Activated B cell treated with CpG ODN at 0.5 μM for 24 hours (primary cell): ENCODE data around the gene ZHX3. TPM values are rescaled to one million over a fixed set of nuclear protein-coding genes. Genes with fewer than 3 reads are reported as not detected.

Experiments used
- ATAC-seq: fragments of 200-7000 bp; cut with Tn5 transposase; one replicate; pipeline ENCODE4 v1.10.0; 2021; ENCODE audit warnings: low read depth, mild to moderate bottlenecking, moderate library complexity
- CTCF ChIA-PET: fragments of 350-600 bp; sonication (Branson Sonifier 250); formaldehyde crosslinking; loops from one replicate; lab custom pipeline; 2021; ENCODE audit warnings: antibody characterized with exemption; lab: Charles Lee
- POLR2A ChIA-PET: fragments of 350-600 bp; sonication (Branson Sonifier 250); formaldehyde crosslinking; loops from one replicate; lab custom pipeline; 2021; ENCODE audit warnings: antibody characterized with exemption; lab: Charles Lee
- DNase-seq: peaks from one replicate; pipeline ENCODE4 v3.0.0; 2022
- H3K27ac Mint-ChIP-seq: one replicate; pipeline ENCODE4 v1.8.0; 2020; ENCODE audit warnings: mixed read lengths
- H3K27me3 Mint-ChIP-seq: one replicate; pipeline ENCODE4 v1.8.0; 2021; ENCODE audit warnings: mixed read lengths
- H3K36me3 Mint-ChIP-seq: one replicate; pipeline ENCODE4 v1.8.0; 2021; ENCODE audit warnings: low read depth, mixed read lengths
- H3K4me1 Mint-ChIP-seq: one replicate; pipeline ENCODE4 v1.8.0; 2021; ENCODE audit warnings: mixed read lengths
- H3K4me3 Mint-ChIP-seq: one replicate; pipeline ENCODE4 v1.8.0; 2020; ENCODE audit warnings: mild to moderate bottlenecking, mixed read lengths
- H3K9me3 Mint-ChIP-seq: one replicate; pipeline ENCODE4 v1.8.0; 2020; ENCODE audit warnings: mixed read lengths
- intact Hi-C: fragments of 100-400 bp; cut with micrococcal nuclease; formaldehyde crosslinking; loops from one replicate; pipeline ENCODE4 v1.15.1; 2024
- total RNA-seq: library from RNA; stranded (reverse); gene quantifications from 2 replicates; pipeline ENCODE4 v1.2.3, GENCODE V29; 2022
- TF ChIP-seq, protein P1 (sequence below): fragments of 200-600 bp; IDR thresholded peaks from one replicate; pipeline ENCODE4 v1.8.0; 2022; ENCODE audit warnings: antibody characterized with exemption, mild to moderate bottlenecking

The ZHX3 gene
- total RNA-seq, 1 donor from 2014 or later: 21.2 TPM

- Mint-ChIP-seq H3K4me1 (no peaks in the 10 kb centered on the region), H3K27ac (no peak overlapping the region), H3K36me3 (no peaks in the 10 kb centered on the region), H3K9me3 (no peaks in the 10 kb centered on the region), H3K27me3 (no peaks in the 10 kb centered on the region), H3K4me3 (no peak overlapping the region)
- intact Hi-C loops: no loop called here
- DNase-seq: no peak
- CTCF ChIA-PET: no interaction called here
- TF ChIP-seq, protein P1, sequence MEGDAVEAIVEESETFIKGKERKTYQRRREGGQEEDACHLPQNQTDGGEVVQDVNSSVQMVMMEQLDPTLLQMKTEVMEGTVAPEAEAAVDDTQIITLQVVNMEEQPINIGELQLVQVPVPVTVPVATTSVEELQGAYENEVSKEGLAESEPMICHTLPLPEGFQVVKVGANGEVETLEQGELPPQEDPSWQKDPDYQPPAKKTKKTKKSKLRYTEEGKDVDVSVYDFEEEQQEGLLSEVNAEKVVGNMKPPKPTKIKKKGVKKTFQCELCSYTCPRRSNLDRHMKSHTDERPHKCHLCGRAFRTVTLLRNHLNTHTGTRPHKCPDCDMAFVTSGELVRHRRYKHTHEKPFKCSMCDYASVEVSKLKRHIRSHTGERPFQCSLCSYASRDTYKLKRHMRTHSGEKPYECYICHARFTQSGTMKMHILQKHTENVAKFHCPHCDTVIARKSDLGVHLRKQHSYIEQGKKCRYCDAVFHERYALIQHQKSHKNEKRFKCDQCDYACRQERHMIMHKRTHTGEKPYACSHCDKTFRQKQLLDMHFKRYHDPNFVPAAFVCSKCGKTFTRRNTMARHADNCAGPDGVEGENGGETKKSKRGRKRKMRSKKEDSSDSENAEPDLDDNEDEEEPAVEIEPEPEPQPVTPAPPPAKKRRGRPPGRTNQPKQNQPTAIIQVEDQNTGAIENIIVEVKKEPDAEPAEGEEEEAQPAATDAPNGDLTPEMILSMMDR: no peak
- no peak for ATAC-seq
- POLR2A ChIA-PET: no interaction called here
These were observed 99.1 kb downstream of the ZHX3 start for GRCh38 chr20:41218466-41218865.

- Mint-ChIP-seq H3K27ac (no peak overlapping the region), H3K4me3 (no peak overlapping the region), H3K9me3 (no peaks in the 10 kb centered on the region), H3K36me3 (no peaks in the 10 kb centered on the region), H3K4me1 (no peaks in the 10 kb centered on the region), H3K27me3 (no peaks in the 10 kb centered on the region)
- TF ChIP-seq, protein P1: no peak
- ChIA-PET CTCF (no interaction called here), POLR2A (no interaction called here)
- no peak for ATAC-seq
- no peak for DNase-seq
- intact Hi-C loops: no loop called here
These were observed 100.1 kb downstream of the ZHX3 start for GRCh38 chr20:41217422-41217821.

- Mint-ChIP-seq H3K4me1 (no peaks in the 10 kb centered on the region), H3K27ac (no peak overlapping the region), H3K4me3 (no peak overlapping the region), H3K9me3 (no peaks in the 10 kb centered on the region), H3K27me3 (no peaks in the 10 kb centered on the region), H3K36me3 (no peaks in the 10 kb centered on the region)
- ATAC-seq (no peak), DNase-seq (no peak)
- CTCF ChIA-PET: no interaction called here
- intact Hi-C loops: no loop called here
- TF ChIP-seq, protein P1: no peak
- POLR2A ChIA-PET: interaction anchor here (0.7 kb wide), 1 partner anchor 62 kb away, joined by 3 read pairs; no protein-coding TSS in a partner anchor
These were observed 102.9 kb downstream of the ZHX3 start for GRCh38 chr20:41214666-41215065.

- Mint-ChIP-seq H3K27me3 (no peaks in the 10 kb centered on the region), H3K36me3 (no peaks in the 10 kb centered on the region), H3K9me3 (no peaks in the 10 kb centered on the region), H3K27ac (no peak overlapping the region), H3K4me3 (no peak overlapping the region), H3K4me1 (no peaks in the 10 kb centered on the region)
- ChIA-PET CTCF (no interaction called here), POLR2A (interaction anchor here (0.7 kb wide), 1 partner anchor 61 kb away, joined by 3 read pairs; no protein-coding TSS in a partner anchor)
- DNase-seq: no peak
- TF ChIP-seq, protein P1: no peak
- intact Hi-C loops: no loop called here
- ATAC-seq: no peak
These were observed 103.3 kb downstream of the ZHX3 start for GRCh38 chr20:41214202-41214601.

DNA sequence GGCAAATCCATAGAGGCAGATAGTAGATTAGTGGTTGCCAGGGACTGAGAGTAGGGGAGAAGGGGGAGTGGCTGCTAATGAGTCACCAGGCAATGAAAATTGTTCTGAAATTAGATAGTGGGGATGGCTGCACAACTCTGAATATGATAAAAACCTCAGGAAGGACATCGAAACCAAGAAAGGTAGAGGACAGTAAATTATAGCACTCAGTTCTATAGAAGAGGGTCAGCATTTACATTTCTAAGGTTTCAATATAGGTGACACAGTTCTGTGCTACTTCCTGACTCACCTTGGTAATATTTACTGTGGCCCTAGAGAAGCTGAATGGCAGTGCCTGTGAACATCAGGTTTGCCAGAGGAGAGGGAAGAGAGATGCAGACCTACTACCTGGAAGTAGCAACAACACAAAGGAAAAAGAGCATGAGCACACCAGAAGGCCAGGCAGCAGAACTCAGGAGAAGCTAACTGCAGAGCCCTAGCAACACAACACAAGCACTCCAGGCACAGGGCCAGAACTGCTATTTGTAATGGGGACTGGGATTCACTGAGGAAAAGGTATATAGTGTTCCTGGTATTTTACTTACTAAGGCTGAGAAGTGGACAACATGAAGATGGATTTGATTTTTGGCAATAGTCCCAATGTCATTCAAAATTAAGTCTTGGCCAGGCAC lies 104.2 kb downstream of the ZHX3 start:
- H3K4me1 Mint-ChIP-seq: no peaks in the 10 kb centered on the region
- no peak for DNase-seq
- no peaks in the 10 kb centered on the region for H3K27me3 Mint-ChIP-seq
- H3K27ac Mint-ChIP-seq: no peak overlapping the region
- no peak overlapping the region for H3K4me3 Mint-ChIP-seq
- no peaks in the 10 kb centered on the region for H3K36me3 Mint-ChIP-seq
- intact Hi-C loops: no loop called here
- TF ChIP-seq, protein P1: no peak
- ChIA-PET CTCF (no interaction called here), POLR2A (no interaction called here)
- H3K9me3 Mint-ChIP-seq: no peaks in the 10 kb centered on the region
- no peak for ATAC-seq
